NCI-H748 treated with DMSO at 0.1 percent for 48 hours (cell line): ENCODE measurements around the gene PIGS.
"Not testable (repeated sequence)": the region's sequence is repeated elsewhere in the genome, so short reads cannot be mapped to it uniquely, and the experiment has no call there.

Experiments used
- DNase-seq: peaks from one replicate; lab custom pipeline; 2025; lab: John Stamatoyannopoulos, UW

Gene PIGS

DNA sequence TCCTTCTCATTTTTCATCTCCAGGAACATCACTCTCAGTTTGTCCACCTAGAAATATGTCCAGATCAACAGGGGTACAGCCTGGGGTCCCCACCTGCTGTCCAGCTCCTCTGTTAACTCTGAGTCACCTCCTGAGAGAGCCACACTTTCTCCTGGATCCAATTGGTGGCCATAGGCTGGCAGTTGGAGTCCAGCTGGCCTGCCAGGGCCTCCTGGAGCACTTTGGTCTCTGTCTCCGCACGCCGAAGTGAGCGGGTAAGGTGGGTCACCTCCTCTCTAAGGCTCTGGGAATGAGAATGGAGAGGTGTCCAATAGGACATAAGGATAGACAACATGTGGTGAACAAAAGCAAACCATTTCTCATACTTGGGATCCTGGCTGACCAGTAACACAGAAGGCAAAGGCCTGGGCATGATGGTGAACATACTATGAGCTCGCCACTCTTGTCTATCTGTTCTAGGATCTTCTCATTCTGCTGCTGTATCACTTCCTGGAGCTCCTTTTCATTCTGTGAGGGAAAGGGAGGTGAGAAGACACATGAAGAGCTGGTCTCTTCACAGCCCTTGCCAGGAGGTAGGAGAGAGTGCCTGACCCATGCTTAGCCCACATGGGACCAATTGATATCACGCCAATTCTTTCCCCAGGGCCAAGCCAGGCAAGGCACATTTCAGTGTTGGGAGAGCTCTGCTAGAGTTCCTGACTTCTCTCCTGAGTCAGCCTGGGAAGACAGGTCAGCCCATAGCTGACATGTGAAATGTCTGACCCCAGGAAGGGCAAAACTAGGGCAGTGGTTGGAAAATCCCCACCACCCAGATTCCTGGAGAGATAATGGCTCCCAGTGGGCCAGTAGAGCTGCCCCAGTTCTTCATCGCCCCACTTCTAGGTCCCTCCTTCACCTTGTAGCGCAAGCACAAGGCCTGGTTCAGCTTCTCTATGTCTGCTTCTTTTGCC lies 7.2 kb upstream of the PIGS start:
- DNase-seq: no peak

DNA sequence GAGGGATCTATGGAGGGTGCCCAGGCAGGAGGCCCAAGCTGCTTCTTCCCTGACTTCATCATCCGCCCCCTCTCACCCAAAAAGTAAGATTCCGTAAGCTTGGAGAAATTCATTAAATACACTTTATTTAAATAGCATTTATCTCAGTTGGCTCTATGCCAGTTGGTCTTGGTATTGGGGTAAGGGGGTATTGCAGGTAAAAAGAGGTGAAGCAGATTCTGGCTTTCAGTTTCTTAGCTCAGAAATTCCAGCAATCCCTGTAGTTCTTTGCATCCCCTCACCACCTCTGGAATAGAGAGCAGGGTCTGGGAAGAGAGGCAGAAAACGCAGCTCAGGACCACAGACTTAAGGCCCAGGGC lies 6.1 kb upstream of the PIGS start:
- no peak for DNase-seq

DNA sequence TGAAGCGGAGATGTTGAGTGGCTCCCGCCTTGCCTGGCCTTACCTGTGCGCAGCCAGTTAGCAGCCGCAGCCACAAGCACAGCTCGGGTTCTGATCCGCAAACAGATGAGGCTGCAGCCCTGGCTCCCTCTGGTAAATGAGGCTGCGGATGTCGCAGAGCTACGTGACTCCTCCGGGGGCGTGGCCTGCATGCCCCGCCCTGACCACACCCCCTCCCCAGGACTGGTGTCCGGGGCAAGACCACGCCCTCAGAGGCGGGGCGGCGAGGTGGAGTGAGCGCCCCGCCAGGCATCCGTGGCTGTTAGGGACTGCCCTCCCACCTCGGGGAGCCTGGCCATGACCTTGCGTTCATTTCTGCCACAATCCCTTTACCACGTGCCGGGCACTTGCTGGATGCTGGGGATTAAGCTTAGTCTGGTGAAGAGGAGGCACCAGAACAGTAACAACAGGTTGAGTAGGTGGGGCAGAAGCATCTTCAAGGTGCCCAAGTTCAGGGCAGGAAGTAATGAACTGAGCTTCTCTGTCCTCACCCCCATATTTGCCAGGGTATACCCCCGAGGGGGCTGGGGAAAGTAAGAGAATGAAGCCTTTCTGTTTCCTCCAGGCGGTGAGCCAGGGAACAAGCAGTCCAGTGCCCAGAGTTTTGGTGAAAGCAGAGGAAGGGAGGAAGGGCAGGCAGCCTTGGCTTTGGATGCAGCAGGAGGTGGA lies 5.6 kb upstream of the PIGS start, which contains the start of gene ALDOC:
TSS of gene ALDOC (minus strand) at position 138 of the 708 bp plus-strand sequence. CDS start 1,363 bp downstream, outside the sequence.
- DNase-seq: peak; percentile 95

DNA sequence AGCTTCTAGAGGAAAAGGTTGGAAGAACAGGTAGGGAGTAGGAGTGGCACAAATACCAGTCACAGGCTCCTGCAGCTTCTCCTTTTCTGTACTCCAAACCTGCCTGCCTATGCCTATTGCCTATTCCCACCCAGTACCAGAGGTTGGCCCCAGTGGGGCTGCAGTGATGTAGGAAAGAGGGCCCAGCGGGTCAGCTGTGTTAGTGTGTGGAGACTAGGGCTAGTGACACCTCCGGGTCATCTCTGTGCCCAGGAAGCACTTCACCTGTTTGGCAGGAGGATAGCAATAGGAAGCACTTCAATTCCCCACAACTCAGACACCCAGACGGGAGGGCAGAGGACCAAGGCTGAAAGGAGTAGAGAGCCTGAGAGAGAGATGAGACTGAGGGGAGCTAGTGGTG lies 4.7 kb upstream of the PIGS start:
- not testable (repeated sequence) for DNase-seq

DNA sequence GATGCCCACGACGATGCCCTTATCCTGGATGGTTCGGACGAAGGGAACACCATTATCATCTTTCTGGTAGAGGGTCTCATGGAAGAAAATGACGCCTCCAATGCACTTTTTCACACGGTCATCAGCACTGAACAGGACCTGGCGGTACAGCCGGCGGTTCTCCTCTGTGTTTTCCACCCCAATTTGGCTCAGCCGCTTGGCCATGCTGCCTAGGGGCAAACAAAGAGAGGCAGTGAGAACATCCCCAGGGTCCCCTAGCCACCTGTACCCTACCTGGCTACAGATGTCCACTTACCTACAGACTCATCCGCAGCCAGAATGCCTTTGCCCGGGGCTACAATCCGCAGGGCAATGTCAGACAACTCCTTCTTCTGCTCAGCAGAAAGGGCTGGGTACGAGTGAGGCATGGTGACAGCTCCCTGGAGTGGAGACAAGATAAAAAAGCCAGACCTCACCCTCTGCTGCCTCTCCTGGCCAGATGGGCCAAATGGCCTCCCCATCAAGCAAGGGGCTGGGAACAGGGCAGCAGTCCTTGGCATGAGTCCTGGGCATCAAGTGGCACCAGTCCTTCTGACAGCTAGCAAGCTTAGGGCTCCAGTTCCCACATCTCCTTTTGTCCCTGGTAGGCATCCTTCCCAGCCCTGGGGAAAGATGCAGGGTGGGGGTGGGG lies 3.9 kb upstream of the PIGS start:
- DNase-seq: no peak

DNA sequence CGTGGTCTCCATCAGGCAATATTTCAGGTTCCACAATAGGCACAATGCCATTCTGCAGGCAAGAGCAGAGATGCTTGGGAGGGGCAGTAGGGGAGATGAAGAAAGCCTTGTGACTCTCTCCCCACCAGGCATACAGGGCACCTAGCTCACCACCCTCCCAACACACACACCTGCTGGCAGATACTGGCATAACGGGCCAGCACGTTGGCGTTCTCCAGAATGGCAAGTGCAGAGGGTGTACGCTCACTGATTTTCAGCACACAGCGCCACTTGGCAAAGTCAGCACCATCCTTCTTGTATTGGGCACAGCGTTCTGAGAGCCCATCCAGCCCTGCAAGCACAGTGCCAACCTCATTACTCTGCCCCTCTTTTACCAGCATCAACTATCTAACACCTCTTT lies 3.2 kb upstream of the PIGS start:
- DNase-seq: no peak

DNA sequence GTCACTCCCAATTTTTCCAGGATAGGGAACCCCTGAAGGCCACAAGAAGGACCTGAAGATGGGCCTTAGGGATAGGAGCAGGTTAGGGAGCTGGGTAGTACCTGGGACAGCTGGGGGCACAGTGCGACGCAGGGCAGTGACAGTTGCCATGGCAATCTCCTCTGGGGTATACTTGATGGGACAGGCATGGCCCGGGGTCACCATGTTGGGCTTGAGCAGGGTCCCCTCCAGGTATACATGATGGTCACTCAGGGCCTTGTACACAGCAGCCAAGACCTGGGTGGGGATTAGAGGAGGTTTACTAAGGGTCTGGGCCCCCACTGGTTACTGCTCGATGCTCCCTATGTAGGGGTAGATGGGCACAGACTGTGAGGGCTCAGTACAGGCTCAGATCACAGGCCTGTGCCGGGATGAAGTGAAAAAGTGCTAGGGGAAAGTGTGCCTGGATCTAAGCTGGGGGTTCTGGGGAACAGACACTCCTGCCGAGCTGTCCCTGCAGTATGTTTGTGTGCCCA lies 2.7 kb upstream of the PIGS start:
- no peak for DNase-seq

DNA sequence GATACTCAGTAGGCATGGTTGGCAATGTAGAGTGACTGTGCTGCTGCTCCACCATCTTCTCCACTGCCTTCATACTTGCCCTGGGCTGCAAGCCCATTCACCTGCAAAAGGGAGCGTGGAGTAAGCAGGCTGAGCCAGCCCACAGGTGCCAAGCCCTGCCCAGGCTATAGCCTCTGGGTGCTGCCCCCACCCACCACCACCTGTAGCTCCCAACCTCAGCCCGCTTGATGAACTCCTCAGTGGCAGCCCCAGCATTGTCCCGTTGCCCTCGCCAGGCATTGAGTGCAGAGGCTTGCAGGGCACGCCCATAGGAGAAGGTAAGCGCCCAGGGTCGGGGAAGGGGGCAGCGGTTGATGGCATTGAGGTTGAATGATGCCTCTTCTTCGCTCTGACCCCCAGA lies 2.2 kb upstream of the PIGS start:
- no peak for DNase-seq

DNA sequence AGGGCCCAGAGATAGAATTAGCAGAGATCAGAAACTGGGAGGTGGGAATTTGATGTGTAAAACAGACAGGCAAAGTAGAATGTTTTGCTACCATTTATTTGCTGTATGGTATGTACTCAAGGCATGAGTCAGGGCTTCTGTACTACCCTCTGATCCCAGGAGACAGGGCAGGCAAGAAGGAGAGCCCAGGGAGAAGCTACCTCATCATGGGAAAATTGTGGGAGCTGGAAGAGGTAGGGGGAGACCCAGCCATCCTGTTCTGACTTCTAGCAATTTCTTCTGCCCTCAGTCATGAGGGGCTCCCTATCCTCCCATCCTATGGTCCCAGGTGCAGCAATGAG lies 1.7 kb upstream of the PIGS start:
- DNase-seq: no peak

DNA sequence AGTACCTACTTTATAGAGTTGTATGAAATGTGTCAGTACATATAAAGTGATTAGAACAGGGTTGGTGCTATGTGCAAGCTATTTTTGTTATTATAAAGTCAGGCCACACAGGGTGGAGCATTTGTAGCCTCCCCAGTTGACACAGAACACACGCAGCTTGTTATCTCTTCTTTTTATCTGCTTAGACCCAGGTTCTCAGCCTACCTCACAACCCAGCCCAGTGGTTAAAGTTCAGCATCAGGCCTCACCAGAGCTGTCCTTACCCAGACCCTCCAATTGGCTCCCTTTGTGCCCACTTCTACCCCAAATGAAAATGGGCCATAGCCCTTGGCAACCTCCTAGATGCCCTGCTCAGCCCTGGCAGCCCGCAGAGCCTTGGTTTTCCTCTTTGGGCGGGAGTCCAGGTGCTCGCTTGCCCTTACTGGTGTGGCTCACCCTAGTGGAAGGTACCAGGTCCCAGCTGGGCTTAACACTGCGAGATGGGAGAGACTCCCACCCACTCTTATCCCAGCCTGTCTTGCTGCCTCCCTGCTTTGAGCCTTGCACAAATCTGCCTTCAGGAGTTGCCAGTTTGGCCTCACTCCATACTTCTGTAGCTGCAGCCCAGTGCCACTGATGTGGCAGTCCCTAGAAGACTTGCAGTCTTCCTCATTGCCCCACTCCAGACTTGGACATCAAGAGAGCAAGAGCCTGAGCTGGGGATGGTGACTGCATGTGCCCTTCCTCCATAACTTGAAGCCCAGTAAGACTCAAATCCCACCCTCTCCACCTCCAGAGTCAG lies 1.1 kb upstream of the PIGS start:
- DNase-seq: no peak

DNA sequence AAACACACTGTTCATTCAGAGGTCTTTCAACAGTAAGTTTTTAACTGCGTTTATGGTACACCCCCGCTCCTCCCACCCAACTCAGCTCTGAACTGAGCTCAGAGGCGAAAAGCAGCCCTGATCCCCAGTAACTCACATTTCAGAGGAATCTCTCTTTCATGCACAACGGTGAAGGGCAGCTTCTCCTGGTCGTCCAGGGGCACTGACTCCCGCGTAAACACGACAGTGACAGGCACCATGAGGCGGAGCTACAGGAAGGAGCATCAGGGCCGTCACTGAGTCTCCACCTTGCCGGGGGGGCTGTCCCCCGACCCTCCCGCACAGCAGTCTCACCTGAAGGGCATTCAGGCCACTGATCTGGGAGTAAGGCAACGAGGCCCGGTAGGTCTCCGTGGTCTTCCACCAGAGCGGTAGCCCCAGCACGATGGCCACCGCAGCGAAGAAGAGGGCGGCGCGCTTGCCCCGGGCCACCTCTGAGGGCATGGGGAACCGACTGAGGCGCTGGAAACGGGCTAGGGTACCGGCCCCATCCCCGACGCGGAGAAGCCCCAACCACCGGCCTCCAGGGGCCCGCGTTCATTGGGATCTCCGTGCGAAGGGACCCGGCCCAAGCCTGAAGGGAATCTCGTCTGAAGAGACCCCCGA lies 486 bp downstream of the PIGS start:
- peak; percentile 54 for DNase-seq

DNA sequence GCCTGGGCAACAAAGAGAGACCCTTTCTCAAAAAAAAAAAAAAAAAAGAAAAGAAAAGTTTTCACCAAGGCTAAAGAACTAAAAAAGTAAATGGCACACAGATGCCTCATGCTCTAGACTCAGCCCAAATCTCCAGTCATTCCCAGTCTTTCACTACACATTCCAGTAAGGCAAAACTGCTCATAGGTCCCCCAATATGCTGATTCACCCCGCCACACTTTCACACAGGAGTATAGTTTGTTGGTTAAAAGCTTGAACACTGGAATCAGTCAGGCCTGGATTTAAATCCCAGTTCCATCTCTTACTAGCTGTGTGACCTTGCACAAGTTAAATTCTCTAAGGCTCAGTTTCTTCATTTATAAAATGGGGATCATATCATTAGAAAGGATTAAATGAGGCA lies 1.9 kb downstream of the PIGS start:
- no peak for DNase-seq

DNA sequence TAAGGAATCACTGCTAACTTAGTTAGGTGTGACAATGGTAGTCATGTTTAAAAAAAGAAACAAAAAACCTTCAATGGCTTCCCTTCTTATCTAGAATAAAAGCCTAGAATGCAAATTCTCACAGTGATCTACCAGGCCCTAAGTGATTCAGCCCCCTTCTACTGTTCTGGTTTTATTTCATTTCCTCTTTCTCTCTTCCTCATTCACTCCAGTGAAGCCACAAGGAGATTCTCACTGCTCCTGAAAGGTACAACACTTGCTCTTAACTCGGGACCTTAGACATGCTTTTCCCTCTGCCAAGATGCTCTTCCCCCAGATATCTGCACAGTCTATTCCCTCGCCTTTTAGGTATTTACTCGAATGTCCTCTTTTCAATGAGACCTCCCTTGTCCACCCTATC lies 3.7 kb downstream of the PIGS start:
- DNase-seq: no peak

DNA sequence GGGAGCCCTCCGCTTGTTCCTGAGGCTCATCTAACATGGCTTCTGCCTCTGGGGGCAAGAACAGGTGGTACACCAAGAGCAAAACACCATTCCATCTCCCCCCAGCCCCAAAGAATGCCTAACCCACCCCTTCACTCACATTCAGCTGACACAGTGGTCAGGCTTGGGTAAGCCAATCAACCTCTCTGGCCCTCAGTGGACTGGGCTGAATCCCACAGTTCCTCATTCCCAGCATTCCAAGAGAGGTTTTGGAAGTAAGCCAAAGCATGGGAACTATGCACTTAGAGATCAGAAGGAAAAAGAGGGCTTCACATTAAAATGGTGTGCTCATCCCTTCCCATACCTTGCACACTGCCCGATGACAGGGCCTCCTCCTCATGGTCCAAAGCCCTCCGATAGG lies 7.8 kb downstream of the PIGS start:
- no peak for DNase-seq

DNA sequence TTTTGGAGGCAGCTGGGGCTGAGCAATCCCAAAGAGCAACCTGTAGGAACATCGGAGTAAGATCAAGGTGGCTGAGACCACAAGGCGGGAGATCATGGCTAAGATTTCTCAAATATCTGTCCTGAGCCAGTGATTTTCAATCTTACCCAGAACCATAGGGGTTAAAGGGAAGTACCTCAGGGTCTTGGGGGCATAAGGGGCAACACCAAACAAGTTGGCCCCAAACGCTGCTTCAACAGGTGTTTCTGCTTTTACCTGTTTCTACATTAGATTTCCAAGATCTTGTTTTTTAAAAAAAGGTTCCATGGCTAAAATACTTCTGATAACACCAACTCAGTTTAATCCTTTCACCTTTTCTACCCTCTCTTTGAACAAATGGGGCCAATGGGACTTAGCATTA lies 16.3 kb downstream of the PIGS start:
- no peak for DNase-seq

DNA sequence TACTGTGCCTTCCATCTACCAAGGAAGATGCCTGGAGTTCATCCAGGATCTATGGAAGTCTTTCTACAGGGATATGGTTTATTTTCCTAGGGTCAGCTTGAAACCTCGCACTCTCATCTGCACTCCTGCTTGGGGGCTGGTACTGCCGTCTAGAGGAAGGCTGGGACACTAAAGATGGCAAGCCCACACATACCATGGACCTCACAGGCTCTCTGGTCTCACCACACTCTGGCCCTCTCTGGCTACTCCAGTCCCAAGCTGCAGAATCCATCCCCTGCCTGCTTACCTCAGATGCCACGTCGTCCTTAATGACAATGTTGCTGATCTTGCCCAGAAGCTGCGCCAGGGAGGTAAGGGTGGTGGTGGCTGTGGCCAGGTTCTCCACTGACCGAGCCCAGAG lies 16.8 kb downstream of the PIGS start:
- DNase-seq: no peak

DNA sequence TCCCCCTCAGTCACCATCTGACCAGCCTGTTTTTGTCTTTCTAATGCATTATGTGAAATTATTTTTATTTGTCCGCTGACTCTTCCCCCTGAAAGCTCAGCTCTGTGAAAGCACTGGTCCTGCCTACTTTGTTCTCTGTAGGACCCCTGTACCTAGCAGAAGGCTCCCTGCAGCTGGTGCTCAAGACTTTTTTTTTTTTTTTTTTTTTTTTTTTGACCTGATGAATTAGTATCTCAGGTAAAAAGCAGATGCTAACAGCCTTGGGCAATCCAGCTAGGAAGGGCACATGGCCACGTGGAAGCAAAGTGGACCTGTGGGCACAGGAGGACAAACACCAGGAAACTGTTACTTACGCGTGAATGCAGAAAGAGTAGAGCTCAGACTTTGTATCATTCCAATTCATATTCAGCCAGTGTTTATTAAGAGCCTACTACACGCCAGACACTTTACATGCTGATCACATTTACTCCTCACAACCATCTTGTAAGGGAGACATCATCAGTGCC lies 18.3 kb downstream of the PIGS start:
- DNase-seq: no peak

DNA sequence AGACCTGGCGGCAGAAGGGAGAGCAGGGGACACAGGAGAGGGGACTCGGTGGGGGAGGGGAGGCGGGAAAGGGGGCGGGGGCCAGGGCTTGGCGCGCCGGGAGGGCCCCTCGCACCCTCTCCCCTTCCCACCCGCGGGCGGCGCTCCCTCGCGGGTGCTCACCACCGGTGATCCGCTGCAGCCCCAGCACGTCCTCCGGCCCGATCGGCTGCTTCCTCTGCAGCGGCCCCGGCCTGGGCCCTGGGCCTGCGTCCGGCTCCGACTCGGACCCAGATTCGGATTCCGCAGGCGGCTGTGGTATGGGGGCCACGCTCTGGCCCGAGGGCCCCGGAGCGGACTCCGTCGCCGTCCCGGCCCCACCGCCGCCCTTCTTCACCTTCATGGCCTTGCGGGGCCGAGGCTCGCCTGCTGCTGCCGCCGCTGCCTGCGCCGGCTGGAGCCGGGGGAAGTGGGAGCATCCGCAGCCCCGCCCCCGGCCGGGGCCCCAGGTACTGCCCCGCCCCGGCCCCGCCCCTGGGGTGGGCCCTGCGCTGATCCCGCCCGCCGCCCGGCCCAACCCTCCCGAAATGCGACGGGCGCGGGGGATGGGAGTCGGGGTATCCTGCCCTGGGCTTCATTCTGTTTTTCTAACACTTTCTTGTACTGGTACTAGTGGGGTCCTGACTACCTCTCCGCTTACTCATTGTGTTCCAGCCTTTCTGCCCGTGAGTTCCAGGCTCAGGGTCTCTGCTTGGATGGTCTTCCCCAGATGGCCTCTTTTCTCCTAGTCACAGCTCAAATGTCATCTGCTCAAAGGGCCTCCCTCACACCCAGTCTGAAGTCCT lies 18.9 kb downstream of the PIGS start, which contains the start of gene UNC119:
TSS of gene UNC119 (minus strand) at position 449 of the 824 bp plus-strand sequence. CDS start at position 382, 67 bp downstream.
- peak; percentile 44 for DNase-seq

DNA sequence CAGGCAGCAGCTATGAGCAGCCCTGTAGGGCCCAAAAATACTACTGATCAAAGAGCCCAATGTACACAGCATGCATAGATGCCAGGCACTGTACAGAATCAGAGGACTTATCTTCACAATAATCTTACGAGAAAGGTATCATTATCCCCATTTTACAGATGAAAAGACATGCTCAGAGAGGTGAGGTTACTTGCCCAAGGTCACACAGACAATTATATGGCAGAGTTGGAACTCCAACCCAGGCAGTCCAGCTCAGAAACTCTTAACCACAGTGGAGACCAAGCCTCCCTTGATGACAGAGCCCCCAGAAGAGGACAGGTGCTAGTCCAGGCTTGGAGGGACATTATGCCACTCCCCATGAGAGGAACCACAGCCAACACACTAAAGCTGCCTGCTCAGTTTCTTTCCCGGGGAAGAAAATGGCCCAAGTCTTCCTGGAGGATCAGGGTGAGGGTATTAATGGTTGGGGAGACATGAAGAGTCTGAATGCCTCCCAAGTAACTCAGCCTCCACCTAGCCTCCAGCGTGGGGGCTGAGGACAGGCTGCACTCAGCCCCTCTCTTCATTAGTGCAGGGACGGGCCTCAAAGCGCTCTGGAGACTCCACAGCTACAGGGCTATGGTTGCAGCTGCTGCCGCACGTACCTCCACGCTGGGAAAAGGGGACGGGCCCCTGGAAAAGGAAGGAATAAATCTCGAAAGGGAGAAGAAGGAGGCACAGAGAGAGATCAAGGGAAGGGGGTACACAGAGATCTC lies 19.7 kb downstream of the PIGS start:
- DNase-seq: no peak
